ENCODE data around the gene AP1G2.

GRCh38 chr14:23538785-23539184, 28.8 kb downstream of the AP1G2 start:
- no peak for TF ChIP-seq CTCF (IDR thresholded peaks at IDR 0.05; ENCODE audit: low read depth, low read length)
- TF ChIP-seq EZH2phosphoT487 (IDR thresholded peaks at IDR 0.05; ENCODE audit: low read depth) = no peak
